ENCODE measurements around the gene ADD3.

Gene ADD3

GRCh38 chr10:110160081-110160480 lies 152.3 kb downstream of the ADD3 start:
- no peak for TF ChIP-seq CTCF (IDR thresholded peaks at IDR 0.05)
- intact Hi-C loops (cut with DNase I; ENCODE audit: low total_unique reads): no loop called here

GRCh38 chr10:110160522-110160921 lies 152.7 kb downstream of the ADD3 start:
- Histone ChIP-seq H3K27ac (no peak overlapping the region), H3K4me3 (no peak overlapping the region), H3K27me3 (peaks cover 0 to 40% of the 10 kb centered on the region in 2 donors), H3K36me3 (no peaks in the 10 kb centered on the region), H3K9me3 (no peaks in the 10 kb centered on the region), H3K4me1 (no peaks in the 10 kb centered on the region)
- no peak for TF ChIP-seq CTCF (IDR thresholded peaks at IDR 0.05)
- no peak for DNase-seq
- intact Hi-C loops (cut with DNase I; ENCODE audit: low total_unique reads): no loop called here

More at GRCh38 chr10:110160081-110160480, 152.3 kb downstream of the ADD3 start:
- DNase-seq: no peak
- H3K9me3 ChIP-seq: no peaks in the 10 kb centered on the region
- no peaks in the 10 kb centered on the region for H3K4me1 ChIP-seq
- H3K27ac ChIP-seq: no peak overlapping the region
- peaks cover 0 to 36% of the 10 kb centered on the region in 2 donors for H3K27me3 ChIP-seq
- H3K4me3 ChIP-seq: no peak overlapping the region
- H3K36me3 ChIP-seq: no peaks in the 10 kb centered on the region

GRCh38 chr10:110162741-110163145 lies 155.0 kb downstream of the ADD3 start:
- no peak for DNase-seq
- intact Hi-C loops (cut with DNase I; ENCODE audit: low total_unique reads): no loop called here
- Histone ChIP-seq H3K4me3 (no peak overlapping the region), H3K36me3 (no peaks in the 10 kb centered on the region), H3K27ac (no peak overlapping the region), H3K27me3 (peaks cover 0 to 54% of the 10 kb centered on the region in 2 donors), H3K4me1 (peaks cover 0 to under 1% (median 0%) of the 10 kb centered on the region in 4 donors), H3K9me3 (no peaks in the 10 kb centered on the region)
- no peak for TF ChIP-seq CTCF (IDR thresholded peaks at IDR 0.05)

GRCh38 chr10:110163192-110163773 lies 155.5 kb downstream of the ADD3 start:
- Histone ChIP-seq H3K27me3 (peaks cover 0 to 56% of the 10 kb centered on the region in 2 donors), H3K27ac (no peak overlapping the region), H3K4me1 (peaks cover 0 to 5% (median 2%) of the 10 kb centered on the region in 4 donors), H3K9me3 (no peaks in the 10 kb centered on the region), H3K36me3 (no peaks in the 10 kb centered on the region), H3K4me3 (no peak overlapping the region)
- TF ChIP-seq CTCF (IDR thresholded peaks at IDR 0.05): no peak
- intact Hi-C loops (cut with DNase I; ENCODE audit: low total_unique reads): no loop called here
- DNase-seq: no peak

GRCh38 chr10:110163841-110164240 lies 156.1 kb downstream of the ADD3 start:
- Histone ChIP-seq H3K36me3 (no peaks in the 10 kb centered on the region), H3K27me3 (peaks cover 0 to 62% of the 10 kb centered on the region in 2 donors), H3K27ac (no peak overlapping the region), H3K4me1 (peaks cover 0 to 11% (median 5%) of the 10 kb centered on the region in 4 donors), H3K9me3 (no peaks in the 10 kb centered on the region), H3K4me3 (no peak overlapping the region)
- no peak for TF ChIP-seq CTCF (IDR thresholded peaks at IDR 0.05)
- intact Hi-C loops (cut with DNase I; ENCODE audit: low total_unique reads): no loop called here
- DNase-seq: no peak

All from tibial artery (tissue), 4 donors.